GM21381 (cell line): ENCODE measurements around the gene LRATD1.
A peak's percentile ranks its signal among the peaks of the same experiment; 100 is the strongest.

Experiments used
- ATAC-seq: cut with Tn5 transposase; IDR thresholded peaks from one replicate; pipeline ENCODE4 v1.9.1; 2021; ENCODE audit warnings: mild to moderate bottlenecking, moderate library complexity; ENCODE audit not compliant: unreplicated experiment

The LRATD1 gene

DNA sequence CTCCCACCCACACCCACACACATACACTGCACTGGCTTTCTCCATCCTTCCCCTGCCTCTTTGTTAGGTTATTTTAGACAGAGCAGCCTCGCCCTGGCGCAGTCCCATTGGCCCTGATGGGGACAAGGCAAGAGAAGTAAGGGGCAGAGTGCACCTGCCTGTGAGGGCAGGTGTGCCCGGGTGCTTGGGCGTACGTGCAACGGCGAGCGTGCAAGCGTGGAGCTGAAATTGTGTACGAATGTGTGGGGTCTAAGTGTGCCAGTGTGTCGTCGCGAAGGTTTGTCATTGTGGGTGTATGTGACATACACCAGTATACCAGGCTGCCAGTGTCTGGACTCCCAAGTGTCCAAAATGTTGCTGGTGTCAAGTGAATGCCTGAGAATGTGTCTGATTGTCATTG, 544 bp downstream of the LRATD1 start:
- no peak for ATAC-seq

DNA sequence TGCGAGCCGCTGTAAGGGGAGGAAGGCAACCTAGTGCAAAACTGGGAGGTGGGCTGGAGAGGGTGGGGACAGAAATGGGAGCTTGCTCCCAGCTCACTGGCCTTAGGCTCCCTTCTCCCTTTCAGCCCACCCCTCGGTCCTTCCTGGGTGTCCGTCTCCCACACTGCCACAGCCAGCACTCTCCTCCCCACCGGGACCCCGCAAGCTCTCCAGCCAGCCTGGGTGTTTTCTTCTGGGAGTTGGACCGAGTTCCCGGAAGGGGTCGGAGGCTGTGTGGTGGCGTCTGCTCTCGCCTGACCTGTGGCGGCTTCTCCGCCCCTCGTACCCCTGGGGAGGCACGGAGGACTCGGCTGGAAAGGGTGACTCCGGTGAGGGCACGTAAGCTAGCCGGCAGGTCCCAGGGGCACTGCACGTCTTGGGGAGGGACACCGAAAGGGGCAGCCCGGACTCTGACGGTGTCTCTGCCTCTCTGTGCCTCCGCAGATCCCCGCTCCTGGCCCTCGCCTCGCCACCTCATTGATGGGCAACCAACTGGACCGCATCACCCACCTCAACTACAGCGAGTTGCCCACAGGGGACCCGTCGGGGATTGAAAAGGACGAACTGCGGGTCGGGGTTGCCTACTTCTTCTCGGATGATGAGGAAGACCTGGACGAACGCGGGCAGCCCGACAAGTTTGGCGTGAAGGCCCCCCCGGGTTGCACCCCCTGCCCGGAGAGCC, 1.1 kb downstream of the LRATD1 start:
- ATAC-seq: no peak

DNA sequence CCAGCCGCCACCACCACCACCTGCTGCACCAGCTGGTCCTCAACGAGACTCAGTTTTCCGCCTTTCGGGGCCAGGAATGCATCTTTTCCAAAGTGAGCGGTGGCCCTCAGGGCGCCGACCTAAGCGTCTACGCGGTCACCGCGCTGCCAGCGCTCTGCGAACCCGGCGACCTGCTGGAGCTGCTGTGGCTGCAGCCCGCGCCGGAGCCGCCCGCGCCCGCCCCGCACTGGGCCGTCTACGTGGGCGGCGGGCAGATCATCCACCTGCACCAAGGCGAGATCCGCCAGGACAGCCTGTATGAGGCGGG, 1.6 kb downstream of the LRATD1 start:
- ATAC-seq: no peak

DNA sequence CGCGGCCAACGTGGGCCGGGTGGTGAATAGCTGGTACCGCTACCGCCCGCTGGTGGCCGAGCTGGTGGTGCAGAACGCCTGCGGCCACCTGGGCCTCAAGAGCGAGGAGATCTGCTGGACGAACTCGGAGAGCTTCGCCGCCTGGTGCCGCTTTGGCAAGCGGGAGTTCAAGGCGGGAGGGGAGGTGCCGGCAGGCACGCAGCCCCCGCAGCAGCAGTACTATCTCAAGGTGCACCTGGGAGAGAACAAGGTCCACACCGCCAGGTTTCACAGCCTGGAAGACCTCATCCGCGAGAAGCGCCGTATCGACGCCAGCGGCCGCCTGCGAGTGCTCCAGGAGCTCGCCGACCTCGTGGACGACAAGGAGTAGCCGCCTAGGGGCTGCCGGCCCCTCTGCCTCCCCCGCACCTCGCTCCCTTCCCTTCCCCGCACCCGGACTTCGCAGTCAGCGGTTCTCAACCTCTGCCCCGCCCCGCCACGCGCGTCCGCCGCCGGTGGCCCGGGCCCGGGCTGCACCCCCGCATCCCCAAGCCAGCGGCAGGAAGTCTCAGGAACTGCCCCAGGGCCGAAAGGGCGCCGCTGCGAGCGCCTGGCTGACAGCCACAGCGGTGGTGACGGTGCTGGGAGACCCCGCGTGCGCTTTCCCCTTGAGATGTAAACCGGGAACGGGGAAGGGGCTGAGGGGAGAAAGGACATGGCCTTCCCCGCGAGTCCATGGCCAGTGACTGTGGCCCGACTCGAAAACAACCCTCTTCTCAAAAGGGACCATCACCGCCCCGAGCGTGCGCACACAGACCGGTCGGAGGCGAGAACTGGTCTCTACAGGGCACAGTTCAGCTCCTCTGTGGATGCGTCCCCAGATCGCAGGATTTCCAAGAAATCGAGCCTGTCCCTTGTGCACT, 2.2 kb downstream of the LRATD1 start:
- no peak for ATAC-seq

DNA sequence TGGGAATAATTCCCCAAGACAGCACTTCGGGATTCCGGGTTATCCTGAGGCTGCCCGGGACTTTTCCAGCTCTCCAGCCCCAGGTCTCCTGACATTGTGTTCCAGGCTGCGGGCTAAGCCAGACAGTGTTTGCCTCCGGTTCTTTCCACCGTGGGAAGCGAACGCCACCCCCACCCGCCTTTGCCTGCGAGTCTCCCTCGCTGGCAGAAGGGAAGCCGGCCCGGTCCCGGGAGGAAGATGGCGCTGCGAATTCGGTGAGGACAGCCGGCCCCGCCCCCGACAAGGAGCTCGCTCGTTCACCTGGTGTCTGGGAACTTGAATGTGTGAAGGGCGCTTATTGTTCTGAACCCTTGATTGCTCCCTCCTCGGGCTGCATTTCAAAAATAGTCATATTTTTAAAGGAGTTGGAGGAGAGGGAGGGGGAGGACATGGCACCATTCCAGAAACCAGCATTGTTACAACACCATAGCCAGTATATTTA, 2.9 kb downstream of the LRATD1 start:
- no peak for ATAC-seq

DNA sequence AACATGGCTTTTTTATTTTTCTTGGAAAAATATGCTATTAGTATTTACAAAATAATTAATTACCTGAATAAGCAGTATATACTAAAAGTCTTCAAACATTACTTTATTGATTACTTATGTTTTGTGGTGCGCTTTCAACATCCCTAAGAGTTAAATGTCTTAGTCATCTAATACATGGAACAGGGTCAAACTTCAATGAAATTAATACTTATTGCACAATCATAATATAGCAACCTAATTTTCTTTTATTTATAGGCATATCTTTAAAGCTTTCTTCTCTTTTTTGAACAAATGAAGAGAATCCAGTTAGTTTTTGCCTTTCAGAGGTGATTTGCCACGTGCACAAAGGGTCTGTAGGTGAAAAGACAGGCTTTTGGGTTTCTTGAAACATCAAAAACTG, 6.0 kb downstream of the LRATD1 start:
- ATAC-seq: no peak

DNA sequence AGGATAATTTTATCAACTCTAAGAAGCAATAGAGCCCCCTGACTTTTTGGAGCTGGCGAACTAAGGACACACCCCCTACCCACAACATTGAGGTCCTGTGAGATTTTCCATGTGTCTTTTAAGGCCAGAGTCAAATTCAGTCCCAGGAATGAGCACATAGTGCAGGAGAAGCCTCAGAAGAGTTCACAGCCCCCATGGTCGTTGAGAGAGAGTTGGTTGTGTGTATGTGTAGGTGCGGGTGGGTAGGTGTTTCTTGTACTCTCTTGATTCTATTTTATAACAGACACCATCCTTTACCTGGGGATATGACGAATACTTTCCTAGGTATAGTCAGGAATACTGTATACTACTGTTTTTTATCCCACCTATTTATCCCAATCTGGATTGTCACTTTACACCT, 8.6 kb downstream of the LRATD1 start:
- ATAC-seq: no peak

DNA sequence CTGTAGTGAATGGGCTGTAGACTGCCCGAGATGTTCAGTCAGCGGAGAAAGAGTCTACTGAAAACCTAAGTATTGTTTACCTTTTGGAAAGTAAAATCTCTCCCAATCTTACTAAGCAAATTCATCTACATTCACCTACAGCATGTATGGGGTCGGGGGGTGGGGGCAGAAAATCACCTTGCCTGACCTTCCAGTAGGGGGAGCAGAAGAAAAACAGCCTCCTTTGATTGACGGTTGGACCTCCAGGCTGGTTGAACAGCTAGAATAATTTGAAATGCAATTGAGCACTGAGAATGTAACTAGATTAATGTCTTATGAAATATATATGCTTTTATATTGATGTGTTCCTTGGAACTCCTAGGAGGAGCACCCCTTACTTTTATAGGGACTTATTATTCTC, 10.0 kb downstream of the LRATD1 start:
- ATAC-seq: no peak

DNA sequence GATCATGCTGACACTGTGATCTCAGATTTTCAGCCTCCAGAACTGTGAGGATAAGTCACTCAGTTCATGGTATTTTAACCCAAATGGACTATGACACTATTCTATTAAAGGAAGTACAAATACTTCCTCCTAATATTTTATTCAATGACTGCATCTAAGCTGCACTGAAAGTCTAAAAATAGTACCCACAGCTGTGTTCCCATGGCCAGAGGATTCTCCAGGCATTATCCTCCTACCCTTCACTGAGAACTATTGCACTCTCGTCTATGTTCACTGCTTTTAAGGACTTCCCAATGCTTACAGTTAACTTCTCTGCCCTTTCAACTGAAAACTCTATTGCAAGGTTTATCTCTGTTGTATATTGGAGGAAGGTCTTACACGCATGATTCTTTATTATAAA, 15.2 kb downstream of the LRATD1 start:
- no peak for ATAC-seq

DNA sequence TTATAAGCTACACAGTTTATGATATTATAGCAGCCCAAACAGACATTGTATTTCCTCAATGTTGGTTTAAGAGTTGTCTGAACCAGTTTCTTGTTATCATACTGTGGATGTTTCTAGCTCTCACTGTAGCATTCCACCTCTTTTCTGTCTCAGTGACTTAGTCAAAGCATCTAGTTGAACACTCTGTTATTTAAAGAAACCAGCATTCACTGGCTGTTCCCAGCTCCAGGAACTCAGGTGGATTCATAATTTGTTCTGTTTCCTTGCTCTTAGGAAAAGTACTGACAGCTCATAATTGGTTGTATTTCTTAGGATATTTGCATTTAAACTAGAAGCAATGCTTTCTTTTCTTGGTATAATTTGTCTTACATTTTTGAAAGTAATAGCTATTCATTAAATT, 17.5 kb downstream of the LRATD1 start:
- ATAC-seq: no peak

DNA sequence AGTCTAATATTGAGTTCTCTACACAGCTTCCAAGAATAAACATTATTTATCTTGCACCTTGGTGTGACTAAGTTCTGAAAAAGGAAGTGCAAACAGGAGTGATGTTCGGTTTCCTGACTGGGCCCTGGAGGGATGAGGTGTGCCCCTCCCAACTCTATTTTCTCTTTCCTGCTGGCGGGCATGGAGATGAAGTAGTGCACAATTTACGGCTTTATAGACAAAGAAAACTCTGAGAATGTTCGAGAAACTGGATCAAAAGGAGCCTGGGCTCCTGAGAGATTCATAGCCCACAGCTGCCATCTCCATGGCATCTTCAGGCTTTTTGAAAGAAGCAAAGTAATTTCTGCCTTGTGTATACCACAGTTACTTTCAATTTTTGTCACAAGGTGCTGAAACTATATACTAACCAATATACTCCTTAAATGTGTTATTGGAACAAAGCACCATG, 22.3 kb downstream of the LRATD1 start:
- peak; percentile 90 for ATAC-seq

DNA sequence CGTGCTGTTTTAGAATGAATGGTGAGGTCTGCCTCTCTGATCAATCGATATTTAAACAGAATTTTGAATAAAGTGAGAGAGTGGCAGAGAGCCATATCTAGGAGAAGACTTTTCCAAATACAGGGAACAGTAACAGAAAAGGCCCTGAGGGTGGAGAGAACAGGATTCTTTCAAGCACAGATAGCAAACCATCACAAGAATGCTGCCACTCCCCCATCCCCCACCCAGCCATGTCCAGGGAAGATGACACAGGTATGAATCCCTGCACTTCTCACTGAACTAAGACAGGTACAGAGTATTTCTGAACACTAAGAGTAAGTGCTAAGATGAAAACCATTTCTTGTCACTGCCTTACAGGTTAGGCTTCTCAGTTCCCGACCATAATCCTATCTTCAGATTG, 23.6 kb downstream of the LRATD1 start:
- ATAC-seq: no peak

DNA sequence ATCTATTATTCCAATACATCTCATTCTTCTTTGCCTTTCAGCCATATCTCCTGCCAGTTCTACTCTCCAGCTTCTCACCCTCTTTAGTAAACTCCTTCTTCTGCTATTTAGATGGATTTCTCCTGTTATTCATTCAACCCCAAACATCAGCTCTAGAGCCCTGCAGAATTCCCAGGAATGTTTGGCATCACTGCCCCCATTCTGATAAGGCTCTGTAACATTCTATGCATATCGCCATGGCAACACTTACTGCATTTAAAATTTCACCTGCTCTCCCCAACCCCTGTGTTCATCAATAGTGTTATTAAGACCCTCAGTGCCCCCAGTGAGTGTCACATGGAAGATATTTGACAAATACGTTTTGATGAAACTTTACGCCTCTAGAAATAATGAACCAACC, 28.6 kb downstream of the LRATD1 start:
- no peak for ATAC-seq

DNA sequence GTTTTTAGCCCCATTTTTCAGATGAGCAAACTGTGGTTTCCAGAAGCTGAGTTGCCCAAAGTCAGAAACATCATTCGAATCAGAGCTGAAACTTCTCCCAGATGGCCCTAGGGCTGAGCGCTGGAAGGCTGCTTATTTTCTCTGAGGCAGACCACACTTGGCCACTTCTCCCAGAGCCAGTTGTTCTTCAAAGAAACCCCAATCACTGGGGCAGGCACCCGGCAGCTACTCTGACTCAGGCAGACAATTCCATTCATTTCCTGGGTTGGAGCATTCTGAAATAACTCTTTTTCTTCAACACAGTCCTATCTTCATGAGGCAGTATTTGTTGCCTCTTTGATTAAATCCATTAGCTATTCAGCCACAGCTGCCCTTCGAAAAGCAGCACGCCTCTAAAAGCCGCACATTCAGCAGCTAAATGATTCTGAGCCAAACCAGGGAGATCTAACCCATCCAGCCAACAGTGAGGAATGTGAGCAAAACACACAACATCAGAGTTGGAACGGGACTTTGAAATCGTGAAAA, 40.9 kb downstream of the LRATD1 start:
- no peak for ATAC-seq

DNA sequence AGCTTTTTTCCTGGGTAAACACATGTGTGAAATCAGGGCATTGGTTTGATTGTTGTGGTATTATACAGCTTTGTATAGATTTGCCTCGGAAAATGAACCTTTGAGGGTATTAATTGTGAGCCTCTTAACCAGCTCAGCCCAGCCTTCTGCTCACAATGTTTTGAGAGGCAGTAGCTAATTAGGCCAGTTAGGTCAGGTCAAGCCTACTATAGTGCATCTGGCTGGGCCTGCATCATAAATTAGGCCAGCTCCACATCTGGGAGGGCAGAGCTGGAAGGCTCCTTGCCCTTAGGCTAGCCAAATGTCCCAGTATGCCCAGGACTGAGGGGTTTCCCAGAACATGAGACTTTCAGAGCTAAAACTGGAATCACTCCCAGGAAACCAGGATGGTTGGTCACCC, 43.0 kb downstream of the LRATD1 start:
- ATAC-seq: no peak

DNA sequence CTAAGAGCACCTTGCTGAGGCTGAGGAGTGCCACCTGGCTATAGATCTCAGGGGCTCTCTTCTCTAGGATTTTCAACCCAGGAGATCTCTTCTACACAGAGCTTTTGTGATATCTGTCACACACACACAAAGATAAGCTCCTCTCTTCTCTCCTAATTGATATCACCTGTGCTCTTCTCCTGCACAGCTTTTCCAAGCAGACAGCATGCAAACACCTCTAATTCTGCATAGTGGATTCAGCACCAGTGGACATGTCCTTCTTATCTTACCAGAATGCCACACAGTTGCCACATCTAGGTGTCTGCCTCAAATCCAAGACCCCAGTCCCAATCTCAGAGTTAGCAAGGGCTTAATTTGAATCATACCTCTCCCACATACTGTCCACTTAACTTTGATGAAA, 43.9 kb downstream of the LRATD1 start:
- no peak for ATAC-seq

DNA sequence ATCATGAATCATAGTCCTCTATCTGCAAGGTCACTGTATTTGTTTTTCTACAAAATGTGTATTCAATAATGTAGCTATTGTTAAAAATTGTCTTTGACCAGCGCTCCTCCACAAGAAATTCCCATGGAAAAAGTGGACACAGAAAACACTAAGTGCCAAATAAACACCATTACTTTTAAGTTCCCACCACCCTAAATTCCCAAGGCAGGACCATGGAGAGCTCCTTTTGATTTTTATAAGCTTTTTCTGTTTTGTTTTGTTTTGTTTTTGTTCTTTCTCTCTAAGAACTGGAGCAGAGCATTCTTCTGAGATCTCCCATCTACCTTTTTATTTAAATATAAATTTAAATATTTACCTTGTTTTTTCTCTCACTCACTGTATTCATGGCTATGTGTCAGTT, 44.5 kb downstream of the LRATD1 start:
- ATAC-seq: no peak

DNA sequence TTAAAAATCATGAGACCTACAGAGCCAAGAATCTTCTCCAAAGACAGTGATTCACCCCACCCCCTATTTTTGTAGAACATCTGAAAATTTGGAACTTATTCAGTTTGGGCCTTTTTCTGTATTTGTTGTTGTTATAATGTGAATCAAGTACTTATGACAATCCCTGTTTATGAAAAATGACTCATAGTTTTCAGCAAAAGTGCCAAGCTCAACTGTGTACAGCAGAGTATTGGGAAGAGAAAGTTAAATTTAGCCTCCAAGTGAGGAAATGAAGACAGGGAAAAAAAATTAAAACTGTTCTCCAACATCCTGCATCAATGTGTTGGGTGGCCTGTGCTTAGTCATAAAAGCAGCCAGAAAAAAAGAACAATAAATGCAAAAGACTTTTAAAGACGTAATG, 46.2 kb downstream of the LRATD1 start:
- no peak for ATAC-seq

DNA sequence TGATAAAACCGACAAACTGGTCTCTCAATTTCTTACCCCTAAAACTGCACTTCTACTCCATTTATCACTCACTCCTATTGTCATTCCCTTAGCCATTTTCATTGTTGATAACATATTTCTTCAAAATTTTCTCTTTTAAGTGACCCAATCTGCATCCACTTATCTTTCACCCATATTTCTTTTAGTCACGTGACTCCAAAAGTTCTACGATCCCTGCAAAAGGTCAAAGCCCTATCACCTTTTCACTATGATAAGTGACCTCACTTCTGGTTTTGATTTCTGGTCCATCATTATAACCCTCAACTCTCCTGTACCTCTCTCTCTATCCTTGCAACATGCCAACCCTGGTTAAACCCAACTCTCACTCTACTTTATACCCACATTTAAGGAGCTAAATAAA, 49.1 kb downstream of the LRATD1 start:
- ATAC-seq: no peak
